Fibroblast of villous mesenchyme (primary cell): ENCODE results near the gene TRIM39. TPM values are rescaled to one million over a fixed set of nuclear protein-coding genes. Genes with fewer than 3 reads are reported as not detected.
"Not testable (repeated sequence)": the region's sequence is repeated elsewhere in the genome, so short reads cannot be mapped to it uniquely, and the experiment has no call there.

Experiments used
- DNase-seq: peaks from one replicate; pipeline ENCODE4 v3.0.0-alpha.2; 2010; ENCODE audit warnings: low read depth
- H3K4me3 ChIP-seq: 2 replicates; pipeline ENCODE4 v1.5.1; 2011; ENCODE audit warnings: low read depth, mild to moderate bottlenecking, low read length
- total RNA-seq: library from RNA; depleted of rRNA; stranded (reverse); fragments of >200 nt; gene quantifications from 2 replicates; pipeline ENCODE4 v1.2.3, GENCODE V29; 2012
- TF ChIP-seq, protein P1 (sequence below): IDR thresholded peaks from 2 replicates; pipeline ENCODE4 v1.5.1; 2012; ENCODE audit warnings: low read depth, mild to moderate bottlenecking, low read length; ENCODE audit not compliant: insufficient read depth

Gene TRIM39
- total RNA-seq, result 10.8 and 11.3 TPM in 2 replicates

DNA sequence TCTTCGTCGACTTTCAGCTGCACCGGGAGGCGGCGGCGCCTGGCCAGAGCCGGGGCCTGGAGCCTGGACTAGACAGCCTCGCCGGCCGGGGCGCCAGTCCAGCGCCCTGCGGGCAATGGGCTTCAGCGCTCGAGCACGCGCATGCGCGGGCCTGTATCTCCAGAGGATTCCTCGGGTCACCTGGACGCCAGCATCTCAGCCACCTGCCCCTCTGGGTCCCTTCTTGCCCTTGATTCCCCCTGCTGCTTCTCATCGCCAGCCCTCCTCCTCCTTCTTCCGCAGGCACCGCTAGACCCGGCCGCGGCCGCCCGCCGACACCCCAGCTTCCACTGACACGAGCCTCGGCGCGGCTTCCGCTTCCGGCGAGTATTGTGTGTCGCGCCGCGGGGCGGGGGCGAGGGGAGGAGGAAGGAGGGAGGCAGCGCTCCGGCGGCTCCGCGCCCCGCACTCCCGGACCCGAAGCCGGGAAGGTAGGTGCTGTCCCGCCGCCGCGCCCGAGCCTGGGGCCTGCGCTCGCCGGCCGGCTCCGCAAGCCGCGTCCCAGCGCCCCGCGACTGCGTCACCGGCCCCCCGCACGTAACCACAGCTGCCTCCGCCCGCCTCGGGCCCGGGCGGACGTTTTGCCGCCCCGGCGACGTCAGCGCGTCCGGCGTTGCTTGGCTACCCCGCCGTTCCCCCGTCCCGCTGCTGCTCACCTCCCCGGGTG lies at the start of gene TRIM39:
TSS of gene TRIM39 (plus strand) at position 402 of the 706 bp plus-strand sequence. CDS start 2,391 bp downstream, outside the sequence.
- TF ChIP-seq, protein P1, sequence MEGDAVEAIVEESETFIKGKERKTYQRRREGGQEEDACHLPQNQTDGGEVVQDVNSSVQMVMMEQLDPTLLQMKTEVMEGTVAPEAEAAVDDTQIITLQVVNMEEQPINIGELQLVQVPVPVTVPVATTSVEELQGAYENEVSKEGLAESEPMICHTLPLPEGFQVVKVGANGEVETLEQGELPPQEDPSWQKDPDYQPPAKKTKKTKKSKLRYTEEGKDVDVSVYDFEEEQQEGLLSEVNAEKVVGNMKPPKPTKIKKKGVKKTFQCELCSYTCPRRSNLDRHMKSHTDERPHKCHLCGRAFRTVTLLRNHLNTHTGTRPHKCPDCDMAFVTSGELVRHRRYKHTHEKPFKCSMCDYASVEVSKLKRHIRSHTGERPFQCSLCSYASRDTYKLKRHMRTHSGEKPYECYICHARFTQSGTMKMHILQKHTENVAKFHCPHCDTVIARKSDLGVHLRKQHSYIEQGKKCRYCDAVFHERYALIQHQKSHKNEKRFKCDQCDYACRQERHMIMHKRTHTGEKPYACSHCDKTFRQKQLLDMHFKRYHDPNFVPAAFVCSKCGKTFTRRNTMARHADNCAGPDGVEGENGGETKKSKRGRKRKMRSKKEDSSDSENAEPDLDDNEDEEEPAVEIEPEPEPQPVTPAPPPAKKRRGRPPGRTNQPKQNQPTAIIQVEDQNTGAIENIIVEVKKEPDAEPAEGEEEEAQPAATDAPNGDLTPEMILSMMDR, result no peak
- DNase-seq, result peak; percentile 79
- H3K4me3 ChIP-seq, result peak within 1 kb of the TSS; percentile 87

DNA sequence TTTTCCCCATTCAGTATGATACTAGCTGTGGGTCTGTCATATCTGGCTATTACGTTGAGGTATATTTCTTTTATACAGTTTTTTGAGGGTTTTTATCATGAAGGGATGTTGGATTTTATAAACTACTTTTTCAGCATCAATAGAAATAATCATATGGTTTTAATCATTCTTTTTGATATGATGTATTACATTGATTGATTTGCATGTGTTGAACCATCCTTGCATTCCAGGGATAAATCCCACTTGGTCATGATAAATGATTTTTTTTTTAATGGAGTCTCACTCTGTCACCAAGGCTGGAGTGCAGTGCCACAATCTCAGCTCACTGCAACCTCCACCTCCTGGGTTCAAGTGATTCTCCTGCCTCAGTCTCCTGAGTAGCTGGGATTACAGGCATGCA lies 45.7 kb upstream of the TRIM39 start:
- peak; percentile 6 for DNase-seq
- H3K4me3 ChIP-seq, result not testable (repeated sequence)

DNA sequence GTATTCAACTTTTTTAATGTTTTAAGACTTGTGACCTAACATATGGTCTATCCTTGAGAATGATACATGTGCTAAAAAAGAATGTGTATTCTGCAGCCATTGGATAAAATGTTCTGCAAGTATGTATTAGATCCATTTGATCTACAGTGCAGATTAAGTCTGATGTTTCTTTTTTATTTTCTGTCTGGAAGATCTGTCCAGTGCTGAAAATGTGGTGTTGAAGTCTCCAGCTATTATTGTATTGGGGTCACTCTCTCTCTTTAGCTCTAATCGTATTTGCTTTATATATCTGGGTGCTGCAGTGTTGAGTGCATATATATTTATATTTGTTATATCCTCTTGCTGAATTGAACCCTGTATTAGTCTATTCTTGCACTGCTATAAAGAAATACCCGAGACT lies 44.2 kb upstream of the TRIM39 start:
- TF ChIP-seq, protein P1, result no peak
- no peak for DNase-seq
- no peak overlapping the region for H3K4me3 ChIP-seq

DNA sequence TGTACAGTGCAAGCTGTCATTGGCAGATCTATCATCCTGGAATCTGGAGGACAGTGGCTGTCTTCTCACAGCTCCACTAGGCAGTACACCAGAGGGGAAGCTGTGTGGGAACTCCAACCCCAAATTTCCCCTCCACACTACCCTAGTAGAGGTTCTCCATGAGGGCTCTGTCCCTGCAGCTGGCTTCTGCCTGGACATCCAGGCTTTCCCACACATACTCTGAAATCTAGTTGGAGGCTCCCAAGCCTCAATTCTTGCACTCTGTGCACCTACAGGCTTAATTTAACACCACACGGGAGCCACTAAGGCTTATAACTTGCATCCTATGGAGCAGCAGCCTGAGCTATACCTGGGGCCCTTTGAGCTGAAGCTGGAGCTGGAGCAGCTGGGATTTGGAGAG lies 43.0 kb upstream of the TRIM39 start:
- TF ChIP-seq, protein P1, result no peak
- H3K4me3 ChIP-seq, result no peak overlapping the region
- DNase-seq, result no peak

DNA sequence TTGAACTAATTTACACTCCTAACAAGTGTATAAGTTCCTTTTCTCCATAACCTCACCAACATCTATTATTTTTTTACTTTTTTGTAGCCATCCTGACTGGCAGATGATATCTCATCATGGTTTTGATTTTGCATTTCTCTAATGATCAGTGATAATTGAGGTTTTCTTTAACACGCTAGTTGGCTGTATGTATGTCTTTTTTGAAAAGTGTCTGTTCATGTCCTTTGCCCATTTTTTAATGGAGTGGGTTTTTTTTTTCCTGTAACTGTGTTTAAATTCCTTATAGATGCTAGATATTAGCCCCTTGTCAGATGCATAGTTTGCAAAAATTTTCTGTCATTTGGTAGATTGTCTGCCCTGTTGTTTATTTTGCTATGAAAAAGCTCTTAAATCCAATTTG lies 39.6 kb upstream of the TRIM39 start:
- TF ChIP-seq, protein P1, result no peak
- no peak overlapping the region for H3K4me3 ChIP-seq
- no peak for DNase-seq

DNA sequence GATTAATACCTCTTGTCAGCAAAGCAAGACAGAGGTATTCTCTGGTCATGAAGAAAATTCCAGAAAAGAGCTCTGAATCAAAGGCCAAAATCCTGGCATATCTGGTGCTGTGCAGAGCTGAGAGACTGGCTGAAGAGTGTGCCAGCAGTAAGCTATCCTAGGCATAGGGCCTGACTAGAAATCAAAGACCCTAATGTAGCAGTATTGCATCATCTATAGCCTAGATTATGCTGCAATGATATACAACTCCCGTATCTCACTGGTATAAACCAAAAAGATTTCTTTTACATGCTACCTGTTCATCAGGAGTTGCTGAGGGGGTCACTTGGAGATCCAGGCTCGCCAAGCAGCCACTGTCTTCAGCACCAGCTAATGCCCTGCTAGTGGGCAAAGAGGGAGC lies 30.9 kb upstream of the TRIM39 start:
- TF ChIP-seq, protein P1, result no peak
- DNase-seq, result no peak
- no peak overlapping the region for H3K4me3 ChIP-seq

DNA sequence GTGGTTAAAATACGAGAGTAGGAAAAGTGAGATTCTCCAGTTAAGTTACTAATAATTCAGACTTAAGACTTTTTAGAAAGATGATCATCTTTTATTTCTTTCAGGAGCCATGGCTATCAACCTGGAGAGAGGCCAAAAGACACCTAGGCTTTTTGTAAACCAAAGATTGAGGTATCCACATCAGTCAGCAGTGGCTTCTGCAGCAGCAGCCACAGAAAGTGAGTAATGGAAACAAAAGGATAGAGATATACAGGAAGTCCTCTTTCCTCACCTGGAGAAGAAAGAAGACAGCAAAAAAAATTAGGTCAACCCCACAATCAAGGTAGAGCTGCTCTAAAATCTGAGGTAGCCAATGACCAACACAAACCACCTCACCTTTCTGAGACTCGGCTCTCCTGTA lies 22.7 kb upstream of the TRIM39 start:
- TF ChIP-seq, protein P1, result no peak
- H3K4me3 ChIP-seq, result no peak overlapping the region
- DNase-seq, result no peak
